Esophagus squamous epithelium (tissue), 5 donors: ENCODE data around the gene LRRC59. TPM values are rescaled to one million over a fixed set of nuclear protein-coding genes. Genes with fewer than 3 reads are reported as not detected.

Experiments
- DNase-seq: peaks from one replicate; lab custom pipeline; 2025; lab: John Stamatoyannopoulos, UW
- H3K27ac ChIP-seq, 4 donors: fragments of 200-600 bp; sonication (generic); one replicate each; pipeline ENCODE4 v1.5.1; 2016 to 2019; ENCODE audit warnings: mild to moderate bottlenecking in 1 of 4
- H3K27me3 ChIP-seq, 4 donors: fragments of 200-600 bp; sonication (generic); 1 replicate in 3 of 4; 2 replicates in 1 of 4; pipeline versions ENCODE4 v1.5.1 to v1.6.0; 2017 to 2021; ENCODE audit warnings: antibody characterized with exemption in 1 of 4
- H3K36me3 ChIP-seq, 3 donors: fragments of 200-600 bp; sonication (generic); one replicate each; pipeline ENCODE4 v1.5.1; 2016 to 2019
- H3K4me1 ChIP-seq, 3 donors: fragments of 200-600 bp; sonication (generic); one replicate each; pipeline ENCODE4 v1.5.1; 2017 to 2019
- H3K4me3 ChIP-seq, 4 donors: fragments of 200-600 bp; sonication (generic); 1 replicate in 3 of 4; 2 replicates in 1 of 4; pipeline ENCODE4 v1.5.1; 2016 to 2019; ENCODE audit warnings: mild to moderate bottlenecking in 2 of 4, moderate library complexity in 1 of 4
- H3K9me3 ChIP-seq, 3 donors: fragments of 200-600 bp; sonication (generic); one replicate each; pipeline ENCODE4 v1.5.1; 2016 to 2019
- CTCF ChIP-seq, 6 experiments: fragments of 450-650 bp in 4 of 6; fragments of 200-600 bp in 2 of 6; sonication (generic) in 2 of 6; IDR thresholded peaks; one replicate each; pipeline ENCODE4 v1.5.1; 2016 to 2019; ENCODE audit warnings: antibody characterized with exemption in 6 of 6, mild to moderate bottlenecking in 4 of 6, moderate library complexity in 4 of 6
- POLR2A ChIP-seq, 4 donors: fragments of 450-650 bp; IDR thresholded peaks; one replicate each; pipeline ENCODE4 v1.6.1; 2017; ENCODE audit warnings: antibody characterized with exemption in 4 of 4, mild to moderate bottlenecking in 4 of 4, moderate library complexity in 3 of 4
- WGBS, 2 donors: methylation state at CpG; one replicate each; pipeline ENCODE4 v1.1.5; 2018; 5-methylcytosine and 5-hydroxymethylcytosine counted together
- intact Hi-C: fragments of 100-400 bp; cut with DNase I; formaldehyde crosslinking; loops from one replicate; pipeline ENCODE4 v1.15.0; 2022
- total RNA-seq, 4 donors: library from RNA; depleted of rRNA; stranded (reverse); fragments of >200 nt; gene quantifications; one replicate each; pipeline ENCODE4 v1.1.0, GENCODE V29; 2016
- donor health status: DM: yes; HTN: yes; CAD: no.

Gene LRRC59
- total RNA-seq, 4 donors from 2014 or later: 63.4 to 136 (median 77.9) TPM

DNA sequence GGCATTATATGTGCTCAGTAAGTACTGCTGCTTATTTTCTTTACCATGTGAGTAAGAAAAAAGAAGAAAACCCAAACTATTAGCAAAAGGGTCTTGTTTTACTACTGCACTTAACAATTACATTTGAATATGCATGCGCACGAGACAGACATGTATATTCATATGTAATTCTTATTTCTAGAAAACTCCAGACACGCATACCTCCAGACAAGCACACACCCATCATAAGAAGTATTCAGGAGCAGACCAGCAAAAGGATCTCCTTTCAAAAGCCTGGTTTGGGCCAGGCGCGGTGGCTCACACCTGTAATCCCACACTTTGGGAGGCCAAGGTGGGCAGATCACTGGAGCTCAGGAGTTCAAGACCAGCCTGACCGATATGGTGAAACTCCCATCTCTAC, 7.8 kb downstream of the LRRC59 start:
- no peaks in the 10 kb centered on the region for H3K9me3 ChIP-seq
- TF ChIP-seq POLR2A (IDR thresholded peaks at IDR 0.05): no peak
- no peak for TF ChIP-seq CTCF (IDR thresholded peaks at IDR 0.05)
- intact Hi-C loops: no loop called here
- no peaks in the 10 kb centered on the region for H3K27me3 ChIP-seq
- peaks cover 0 to 2% (median 0%) of the 10 kb centered on the region in 3 donors for H3K4me1 ChIP-seq
- 94 to 98% methylated on average over 6 of the region's 6 CpGs for WGBS, 2 donors
- H3K36me3 ChIP-seq: peaks cover 55 to 100% (median 69%) of the 10 kb centered on the region in 3 donors
- H3K4me3 ChIP-seq: no peak overlapping the region
- no peak overlapping the region for H3K27ac ChIP-seq
- no peak for DNase-seq

DNA sequence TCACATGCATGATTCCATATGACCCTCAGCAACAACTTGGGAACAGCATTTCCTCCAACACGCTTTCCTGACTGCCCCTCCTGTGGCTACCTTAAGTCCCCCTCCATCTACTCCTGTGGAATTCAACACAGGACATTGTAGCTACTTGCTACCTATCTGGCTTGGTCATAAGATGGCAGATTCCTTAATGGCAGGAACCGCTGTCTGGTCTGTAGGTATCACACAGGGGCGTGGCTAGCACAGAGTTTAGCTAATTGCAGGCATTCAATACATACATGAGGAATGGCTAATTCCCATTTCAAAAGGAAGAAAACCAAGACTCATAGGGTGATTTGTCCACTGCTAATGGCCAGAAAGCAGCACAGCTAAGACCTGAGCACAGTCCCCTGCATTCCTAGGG, 8.6 kb downstream of the LRRC59 start:
- no peak for TF ChIP-seq POLR2A (IDR thresholded peaks at IDR 0.05)
- no peak for TF ChIP-seq CTCF (IDR thresholded peaks at IDR 0.05)
- peaks cover 58 to 100% (median 71%) of the 10 kb centered on the region in 3 donors for H3K36me3 ChIP-seq
- no peak overlapping the region for H3K27ac ChIP-seq
- intact Hi-C loops: no loop called here
- H3K4me3 ChIP-seq: no peak overlapping the region
- H3K4me1 ChIP-seq: no peaks in the 10 kb centered on the region
- H3K27me3 ChIP-seq: no peaks in the 10 kb centered on the region
- WGBS, 2 donors: 71 to 90% methylated on average over 1 of the region's 3 CpGs
- DNase-seq: no peak
- H3K9me3 ChIP-seq: no peaks in the 10 kb centered on the region

- H3K4me3 ChIP-seq: no peak overlapping the region
- no peak overlapping the region for H3K27ac ChIP-seq
- 81% methylated on average over 3 of the region's 3 CpGs for WGBS, 2 donors
- no peak for TF ChIP-seq CTCF (IDR thresholded peaks at IDR 0.05)
- TF ChIP-seq POLR2A (IDR thresholded peaks at IDR 0.05): no peak
- no peak for DNase-seq
- intact Hi-C loops: no loop called here
- no peaks in the 10 kb centered on the region for H3K27me3 ChIP-seq
- peaks cover 61 to 100% (median 67%) of the 10 kb centered on the region in 3 donors for H3K36me3 ChIP-seq
- no peaks in the 10 kb centered on the region for H3K9me3 ChIP-seq
- no peaks in the 10 kb centered on the region for H3K4me1 ChIP-seq
These were observed 10.8 kb downstream of the LRRC59 start for GRCh38 chr17:50386510-50386909.

DNA sequence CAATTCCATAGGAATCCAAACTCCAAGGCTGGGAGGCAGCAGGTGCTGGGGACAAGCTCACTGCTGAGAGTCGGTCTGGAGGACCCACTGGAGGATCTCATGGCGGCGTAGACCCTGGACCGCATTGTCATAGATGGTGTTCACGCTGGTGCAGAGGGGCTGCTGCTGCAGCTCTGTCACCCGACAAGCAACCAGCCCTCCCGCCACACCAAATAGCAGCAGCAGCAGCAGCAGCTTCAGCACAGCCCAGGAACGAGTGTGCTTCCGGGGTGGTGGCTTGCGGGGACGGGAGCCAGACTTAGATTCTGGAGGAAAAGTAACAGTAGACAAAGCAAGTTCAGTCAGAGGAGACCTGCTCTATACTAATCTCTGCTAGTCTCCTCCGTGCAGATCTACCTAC, 14.4 kb downstream of the LRRC59 start:
- intact Hi-C loops: no loop called here

GRCh38 chr17:50381920-50382319, 15.4 kb downstream of the LRRC59 start:
- DNase-seq: no peak
- H3K27me3 ChIP-seq: no peaks in the 10 kb centered on the region
- H3K9me3 ChIP-seq: no peaks in the 10 kb centered on the region
- H3K27ac ChIP-seq: no peak overlapping the region
- 33 to 41% methylated on average over 3 of the region's 3 CpGs for WGBS, 2 donors
- peaks cover 40 to 77% (median 42%) of the 10 kb centered on the region in 3 donors for H3K36me3 ChIP-seq
- no peaks in the 10 kb centered on the region for H3K4me1 ChIP-seq
- intact Hi-C loops: no loop called here
- H3K4me3 ChIP-seq: no peak overlapping the region
- no peak for TF ChIP-seq CTCF (IDR thresholded peaks at IDR 0.05)
- no peak for TF ChIP-seq POLR2A (IDR thresholded peaks at IDR 0.05)

More for the DNA sequence above, 14.4 kb downstream of the LRRC59 start:
- Histone ChIP-seq H3K27me3 (no peaks in the 10 kb centered on the region), H3K4me3 (no peak overlapping the region), H3K36me3 (peaks cover 45 to 87% (median 47%) of the 10 kb centered on the region in 3 donors), H3K27ac (no peak overlapping the region), H3K4me1 (no peaks in the 10 kb centered on the region), H3K9me3 (no peaks in the 10 kb centered on the region)
- WGBS, 2 donors: 90 to 94% methylated on average over 6 to 8 of the region's 12 CpGs
- DNase-seq: no peak
- TF ChIP-seq POLR2A (IDR thresholded peaks at IDR 0.05) (no peak), CTCF (IDR thresholded peaks at IDR 0.05) (no peak)
